HG03064 (cell line): ENCODE results near the gene TMEM179.
"Not testable (repeated sequence)": the region's sequence is repeated elsewhere in the genome, so short reads cannot be mapped to it uniquely, and the experiment has no call there.

ENCODE experiments used
- ATAC-seq: cut with Tn5 transposase; IDR thresholded peaks from one replicate; pipeline ENCODE4 v1.9.1; 2021; ENCODE audit warnings: low read depth; ENCODE audit not compliant: unreplicated experiment

TMEM179 gene

DNA sequence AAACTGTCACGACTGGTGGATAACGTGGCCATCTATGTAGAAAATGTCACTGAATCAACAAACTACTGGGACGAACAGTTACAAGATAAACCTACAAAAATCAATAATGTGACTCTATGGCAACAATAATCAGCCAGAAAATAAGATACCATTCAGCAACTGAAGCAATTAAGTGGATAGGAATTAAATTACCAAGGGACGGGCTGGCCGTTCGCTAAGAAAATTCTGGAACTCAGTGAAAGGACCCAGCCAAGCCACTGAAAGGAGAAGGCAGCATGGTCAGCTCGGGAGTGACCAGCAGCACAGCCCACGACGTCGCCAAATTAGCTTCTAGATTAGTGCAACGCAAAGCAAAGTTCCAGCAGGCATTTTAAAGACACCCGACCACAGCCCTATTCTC lies 33.6 kb upstream of the TMEM179 start:
- no peak for ATAC-seq

- no peak for ATAC-seq
These were observed 33.0 kb upstream of the TMEM179 start for GRCh38 chr14:104637546-104638003.

- ATAC-seq: not testable (repeated sequence)
These were observed 32.4 kb upstream of the TMEM179 start for GRCh38 chr14:104636846-104637545.

DNA sequence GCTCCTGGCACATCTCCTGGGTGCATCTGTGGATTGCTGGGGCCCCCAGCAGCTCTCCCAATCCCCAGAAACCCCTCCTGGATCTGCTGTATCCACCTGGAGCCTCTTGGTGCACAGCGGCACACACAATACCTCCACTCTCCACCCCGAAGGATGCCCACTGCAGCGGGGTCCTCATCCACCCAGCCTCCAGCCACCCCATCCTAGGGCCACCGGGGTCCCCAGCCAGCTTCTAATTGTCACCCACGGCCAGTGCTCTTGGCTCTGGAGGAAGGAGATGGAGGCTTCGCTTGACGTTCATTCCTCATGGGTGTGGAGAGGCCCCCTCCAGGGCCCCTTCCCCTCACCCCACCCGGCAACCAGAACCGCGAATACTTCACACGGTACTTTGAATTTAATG lies 31.6 kb upstream of the TMEM179 start:
- ATAC-seq: no peak

- no peak for ATAC-seq
These were observed 31.1 kb upstream of the TMEM179 start for GRCh38 chr14:104635717-104636116.

DNA sequence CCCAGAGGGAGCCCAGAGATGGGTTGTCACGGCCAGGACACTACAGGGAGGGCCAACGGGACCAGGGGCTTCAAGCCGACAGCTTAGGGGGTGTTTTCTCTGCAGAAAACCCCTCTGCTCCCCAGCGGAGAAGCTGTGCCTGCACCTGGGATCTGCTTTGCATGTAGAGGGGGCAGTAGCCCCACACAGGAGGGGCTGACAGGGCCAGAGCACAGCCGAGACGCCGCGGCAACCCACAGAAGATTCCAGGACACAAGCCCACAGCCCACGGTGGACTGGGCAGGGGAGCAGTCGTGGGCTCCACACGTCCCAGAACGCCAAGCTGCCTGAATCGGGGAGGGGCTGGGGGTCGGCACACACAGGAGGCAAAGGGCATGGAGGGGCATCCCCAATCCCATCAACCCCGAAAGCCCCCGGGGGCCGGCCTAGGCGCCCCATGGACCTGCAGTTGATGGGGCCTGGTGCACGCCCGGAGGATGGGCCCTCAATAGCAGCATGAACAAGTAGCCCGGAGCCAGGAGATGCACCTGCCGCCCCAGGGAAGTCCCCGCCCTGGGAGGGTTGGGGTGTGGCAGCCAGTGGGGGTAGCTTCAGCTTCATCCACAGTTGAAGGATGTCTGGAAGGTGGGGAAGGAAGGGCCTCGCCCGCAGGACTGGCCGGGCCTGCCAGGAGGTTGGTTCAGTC lies 30.5 kb upstream of the TMEM179 start:
- no peak for ATAC-seq

GRCh38 chr14:104634138-104634760 lies 29.7 kb upstream of the TMEM179 start:
- no peak for ATAC-seq

- no peak for ATAC-seq
These were observed 28.9 kb upstream of the TMEM179 start for GRCh38 chr14:104633276-104634137.

GRCh38 chr14:104632781-104633180 lies 28.2 kb upstream of the TMEM179 start:
- no peak for ATAC-seq

DNA sequence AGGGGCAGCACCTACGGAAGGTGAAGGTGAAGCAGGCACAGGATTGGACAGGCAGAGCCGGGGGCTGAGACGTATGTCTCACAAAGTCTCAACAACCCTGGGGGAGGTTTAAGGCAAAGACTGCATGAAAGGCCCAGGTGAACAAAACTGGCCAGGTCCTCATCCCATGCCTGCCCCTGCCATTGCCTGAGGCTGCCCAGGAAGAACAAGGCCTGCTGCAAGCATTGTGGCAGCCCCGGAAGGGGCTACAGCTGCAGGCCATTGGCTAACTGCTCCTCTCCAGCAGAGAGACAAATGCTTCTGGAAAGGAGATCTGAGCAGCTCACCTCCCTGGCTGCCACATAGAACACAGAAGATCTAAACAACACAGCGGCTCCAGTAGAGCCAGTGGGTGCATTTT lies 20.4 kb upstream of the TMEM179 start:
- ATAC-seq: no peak

- ATAC-seq: no peak
These were observed 9.7 kb upstream of the TMEM179 start for GRCh38 chr14:104614126-104614812.

- ATAC-seq: no peak
These were observed 7.3 kb upstream of the TMEM179 start for GRCh38 chr14:104611881-104612280.

DNA sequence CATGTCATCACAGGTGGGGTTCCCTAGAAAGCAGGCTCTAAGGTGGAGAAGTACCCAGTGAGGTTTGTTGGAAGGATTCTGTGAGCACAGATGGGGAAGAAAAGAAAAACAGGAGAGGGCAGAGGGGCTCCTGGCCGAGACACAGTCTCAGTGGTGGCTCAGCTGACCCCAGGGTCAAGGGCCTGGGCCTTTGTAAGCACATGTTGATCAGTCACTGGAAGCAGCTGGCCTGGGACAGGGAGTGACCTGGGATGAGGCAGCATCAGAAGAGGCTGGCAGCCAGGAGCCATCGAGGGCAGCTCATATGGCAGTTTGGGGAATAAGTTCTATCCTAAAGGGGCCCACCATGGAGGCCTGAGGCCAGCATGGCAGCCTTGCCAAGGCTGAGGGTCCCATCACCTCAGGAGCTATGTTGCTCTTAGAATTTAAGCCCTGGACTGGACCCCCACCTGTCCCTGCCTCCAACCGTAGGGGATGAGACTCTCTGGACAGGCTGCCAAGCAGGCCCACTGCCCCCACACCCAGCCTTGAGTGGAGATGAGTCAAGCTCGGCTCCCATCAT lies 6.3 kb upstream of the TMEM179 start:
- no peak for ATAC-seq

DNA sequence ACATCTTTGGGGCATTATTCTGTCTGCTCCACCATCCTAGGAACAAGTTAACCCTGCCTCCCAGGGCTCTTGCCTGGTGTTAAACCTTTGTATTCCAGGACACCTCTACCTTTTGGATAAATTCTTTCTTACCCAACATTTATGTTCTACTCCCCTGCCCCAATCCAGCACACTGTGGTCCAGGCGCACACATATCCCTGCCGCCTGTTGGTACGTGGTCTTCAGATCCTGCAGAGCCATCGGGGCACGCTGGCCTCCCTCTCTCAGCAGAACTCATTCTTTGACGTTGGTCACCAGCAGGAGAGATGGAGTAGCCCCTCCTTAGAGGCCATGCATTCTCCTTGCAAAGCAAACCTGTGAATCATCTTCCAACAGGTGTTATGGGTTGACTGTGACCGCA lies 5.1 kb upstream of the TMEM179 start:
- ATAC-seq: no peak

DNA sequence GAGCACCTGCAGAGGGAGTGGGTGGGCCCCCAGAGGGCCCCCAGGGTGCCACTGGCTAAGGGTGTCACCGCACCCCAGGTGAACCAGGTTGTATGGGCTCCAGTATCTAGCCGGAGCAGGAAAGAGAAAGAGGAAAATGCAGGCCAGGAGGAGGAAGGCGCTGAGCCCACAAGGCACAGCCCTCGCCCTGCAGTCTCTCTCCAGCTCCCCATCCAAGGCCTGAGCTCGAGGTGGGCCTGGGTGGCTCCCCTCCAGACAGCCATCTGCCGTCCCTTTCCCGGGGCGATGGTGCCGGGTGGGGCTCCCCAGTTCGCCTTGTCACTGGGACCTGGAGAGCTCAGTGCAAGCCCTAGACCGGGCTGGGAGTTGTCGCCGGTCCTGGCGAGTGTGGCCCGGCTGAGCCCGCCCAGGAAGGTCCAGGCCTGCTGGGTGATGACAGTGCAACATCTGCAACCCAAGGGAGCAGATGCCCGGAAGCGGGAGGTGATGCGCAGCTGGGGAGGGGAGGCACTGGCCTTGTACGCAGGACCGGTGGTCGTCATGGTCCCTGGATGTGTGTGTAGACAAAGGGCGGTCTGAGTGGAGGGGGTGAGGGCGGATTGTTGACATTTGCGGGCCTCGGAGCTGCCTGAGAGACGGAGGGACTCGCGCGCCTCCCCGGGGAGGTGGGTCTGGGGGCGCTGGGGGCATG lies 716 bp downstream of the TMEM179 start:
- no peak for ATAC-seq

GRCh38 chr14:104602933-104603325 lies 1.6 kb downstream of the TMEM179 start:
- no peak for ATAC-seq

GRCh38 chr14:104602315-104602932 lies 2.1 kb downstream of the TMEM179 start:
- ATAC-seq: no peak

GRCh38 chr14:104601786-104602185 lies 2.8 kb downstream of the TMEM179 start:
- ATAC-seq: no peak

DNA sequence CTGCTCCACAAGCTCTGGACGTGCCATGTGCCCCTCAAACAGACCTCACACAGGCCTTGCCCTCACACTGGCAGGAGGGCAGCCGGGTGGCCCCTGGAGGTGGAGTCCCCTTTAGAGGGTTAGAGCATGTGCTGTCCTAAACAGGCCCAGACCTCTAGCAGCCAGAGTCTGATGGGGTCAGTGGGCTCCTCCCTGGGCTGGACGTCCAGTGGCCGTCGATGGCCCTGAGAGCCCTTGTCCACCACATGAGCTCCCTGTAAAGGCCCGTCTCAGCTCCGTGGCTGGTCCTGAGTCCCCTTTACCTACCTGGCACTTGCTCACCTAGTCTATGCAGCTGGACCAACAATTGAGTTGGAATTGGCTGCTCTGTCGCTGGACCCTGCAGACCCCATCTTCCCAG lies 3.8 kb downstream of the TMEM179 start:
- no peak for ATAC-seq
